GM21717 (cell line): ENCODE measurements around the gene GPNMB.

ENCODE experiments used
- ATAC-seq: cut with Tn5 transposase; IDR thresholded peaks from one replicate; pipeline ENCODE4 v1.9.1; 2021; ENCODE audit warnings: mild to moderate bottlenecking, moderate library complexity; ENCODE audit not compliant: unreplicated experiment

The GPNMB gene

GRCh38 chr7:23228412-23228811, 18.2 kb upstream of the GPNMB start:
- ATAC-seq: no peak

GRCh38 chr7:23230641-23231101, 15.9 kb upstream of the GPNMB start:
- ATAC-seq: no peak

GRCh38 chr7:23232966-23233365, 13.6 kb upstream of the GPNMB start:
- no peak for ATAC-seq

GRCh38 chr7:23234569-23235296, 11.8 kb upstream of the GPNMB start:
- peak; percentile 97 for ATAC-seq

- ATAC-seq: no peak
These were observed 10.8 kb upstream of the GPNMB start for GRCh38 chr7:23235813-23236221.

GRCh38 chr7:23237000-23237399, 9.6 kb upstream of the GPNMB start:
- no peak for ATAC-seq

- ATAC-seq: no peak
These were observed 7.5 kb upstream of the GPNMB start for GRCh38 chr7:23238983-23239652.

- no peak for ATAC-seq
These were observed 6.9 kb upstream of the GPNMB start for GRCh38 chr7:23239698-23240097.

- no peak for ATAC-seq
These were observed 4.3 kb upstream of the GPNMB start for GRCh38 chr7:23242321-23242720.

- ATAC-seq: no peak
These were observed 3.6 kb upstream of the GPNMB start for GRCh38 chr7:23242935-23243334.

GRCh38 chr7:23247046-23247602, 549 bp downstream of the GPNMB start:
- ATAC-seq: no peak

- no peak for ATAC-seq
These were observed 1.2 kb downstream of the GPNMB start for GRCh38 chr7:23247603-23248335.

- no peak for ATAC-seq
These were observed 2.9 kb downstream of the GPNMB start for GRCh38 chr7:23249486-23249885.

GRCh38 chr7:23254051-23254681, 7.6 kb downstream of the GPNMB start:
- ATAC-seq: no peak

GRCh38 chr7:23256731-23257130, 10.2 kb downstream of the GPNMB start:
- ATAC-seq: no peak

- ATAC-seq: no peak
These were observed 13.8 kb downstream of the GPNMB start for GRCh38 chr7:23260371-23260770.

- peak; percentile 81 for ATAC-seq
These were observed 15.4 kb downstream of the GPNMB start for GRCh38 chr7:23261843-23262452.

GRCh38 chr7:23264916-23265458, 18.4 kb downstream of the GPNMB start:
- ATAC-seq: no peak

- no peak for ATAC-seq
These were observed 20.3 kb downstream of the GPNMB start for GRCh38 chr7:23266918-23267317.

- ATAC-seq: no peak
These were observed 20.8 kb downstream of the GPNMB start for GRCh38 chr7:23267357-23267756.
